Activated CD8-positive, alpha-beta memory T cell treated with anti-CD3 and anti-CD28 coated beads, Interleukin-2, amount 50 U/mL, for 4 hours (primary cell): ENCODE results near the gene CPSF7.
"Not testable (repeated sequence)": the region's sequence is repeated elsewhere in the genome, so short reads cannot be mapped to it uniquely, and the experiment has no call there.

Source experiments
- DNase-seq: peaks from one replicate; pipeline ENCODE4 v3.0.0-alpha.2; 2020

The CPSF7 gene

DNA sequence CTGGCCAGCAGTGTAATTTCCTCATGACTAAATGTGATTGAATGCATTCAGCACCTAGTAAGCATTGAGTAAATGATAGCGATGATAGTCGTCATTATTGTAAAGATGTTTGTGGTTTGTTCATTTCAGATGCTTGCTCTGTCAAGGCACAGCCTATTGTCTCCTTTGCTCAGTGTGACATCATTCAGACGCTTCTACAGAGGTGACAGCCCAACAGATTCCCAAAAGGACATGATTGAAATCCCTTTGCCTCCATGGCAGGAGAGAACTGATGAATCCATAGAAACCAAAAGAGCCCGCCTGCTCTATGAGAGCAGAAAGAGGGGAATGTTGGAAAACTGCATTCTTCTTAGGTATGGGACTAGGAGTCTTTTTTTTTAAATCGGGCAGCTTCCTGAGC lies 7.7 kb upstream of the CPSF7 start:
- DNase-seq = no peak

DNA sequence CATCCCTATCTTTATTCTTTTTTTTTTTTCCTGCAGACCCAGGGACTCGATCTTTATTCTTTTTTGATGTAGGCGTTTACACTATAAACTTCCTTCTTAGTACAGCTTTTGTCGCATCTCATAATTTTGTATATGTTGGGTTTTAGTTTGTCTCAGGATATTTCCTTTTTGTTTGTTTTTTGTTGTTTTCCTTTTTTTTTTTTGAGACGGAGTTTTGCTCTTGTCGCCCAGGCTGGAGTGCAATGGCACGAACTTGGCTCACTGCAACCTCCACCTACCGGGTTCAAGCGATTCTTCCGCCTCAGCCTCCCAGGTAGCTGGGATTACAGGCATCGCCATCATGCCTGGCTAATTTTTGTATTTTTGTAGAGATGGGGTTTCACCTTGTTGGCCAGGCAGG lies 1.1 kb upstream of the CPSF7 start:
- not testable (repeated sequence) for DNase-seq

DNA sequence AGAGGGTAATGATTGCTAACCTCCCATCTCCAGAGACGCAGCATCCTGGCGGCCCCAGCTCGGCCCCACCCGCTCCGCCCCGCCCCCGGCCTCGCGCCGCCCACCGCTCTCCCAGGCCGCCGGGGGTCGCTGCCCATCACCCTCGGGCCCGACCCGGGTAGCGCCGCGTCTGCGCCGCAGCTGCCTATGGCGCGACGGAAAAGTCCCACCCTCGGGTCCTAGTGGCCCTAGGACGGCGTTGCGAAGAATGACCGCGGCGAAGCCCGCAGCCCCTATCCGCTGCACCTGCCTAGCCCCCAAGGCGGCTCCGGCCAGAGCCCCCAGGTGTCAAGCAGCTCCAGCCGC lies 457 bp downstream of the CPSF7 start:
- DNase-seq = peak; percentile 70

DNA sequence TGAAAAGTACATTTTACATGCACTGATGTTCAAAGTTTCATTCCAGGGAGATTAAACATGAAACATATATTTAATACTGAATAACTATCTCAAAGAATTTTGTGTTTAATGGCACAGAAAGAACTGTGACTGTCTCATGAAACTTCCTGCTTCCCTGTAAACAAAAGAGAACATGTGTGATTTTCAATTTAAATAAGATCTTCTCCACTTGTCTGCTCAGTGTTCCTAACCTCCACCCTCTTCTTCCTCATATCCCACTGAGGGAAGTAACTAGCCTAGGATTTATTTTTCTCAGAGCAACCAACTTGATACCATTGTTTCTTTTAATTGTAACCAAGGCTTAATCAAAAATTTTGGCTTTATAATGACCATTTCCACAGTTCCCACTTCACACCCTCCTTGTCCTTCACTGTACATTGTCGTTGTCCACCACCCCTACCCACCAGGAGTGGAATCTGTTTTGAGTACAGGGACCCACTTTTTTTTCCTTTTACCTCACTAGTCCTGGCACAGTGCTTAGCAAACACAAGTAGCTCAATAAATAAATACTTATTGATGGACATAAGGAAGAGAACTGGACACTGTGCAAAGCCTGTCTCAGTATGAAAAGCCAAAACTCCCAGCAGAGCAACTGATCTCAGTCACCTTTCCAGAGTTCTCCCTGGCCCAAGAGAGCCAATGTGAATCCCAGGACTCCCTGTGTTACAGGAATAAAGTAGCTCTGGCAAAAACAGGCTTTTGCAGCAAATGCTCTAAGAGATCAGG lies 4.2 kb downstream of the CPSF7 start:
- DNase-seq = no peak

DNA sequence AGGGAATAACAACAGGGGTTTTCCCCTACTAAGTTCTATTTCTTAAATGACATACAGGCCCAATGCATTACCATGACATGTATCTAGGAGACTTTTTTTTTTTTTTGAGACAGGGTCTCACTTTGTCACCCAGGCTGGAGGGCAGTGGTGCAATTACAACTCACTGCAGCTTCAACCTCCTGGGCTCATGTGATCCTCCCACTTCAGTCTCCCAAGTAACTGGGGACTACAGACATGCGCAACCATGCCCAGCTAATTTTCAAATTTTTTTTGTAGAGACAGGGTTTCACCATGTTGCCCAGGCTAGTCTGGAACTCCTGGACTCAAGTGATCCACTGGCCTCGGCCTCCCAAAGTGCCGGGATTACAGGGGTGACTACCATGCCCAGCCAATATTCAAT lies 7.5 kb downstream of the CPSF7 start:
- no peak for DNase-seq

DNA sequence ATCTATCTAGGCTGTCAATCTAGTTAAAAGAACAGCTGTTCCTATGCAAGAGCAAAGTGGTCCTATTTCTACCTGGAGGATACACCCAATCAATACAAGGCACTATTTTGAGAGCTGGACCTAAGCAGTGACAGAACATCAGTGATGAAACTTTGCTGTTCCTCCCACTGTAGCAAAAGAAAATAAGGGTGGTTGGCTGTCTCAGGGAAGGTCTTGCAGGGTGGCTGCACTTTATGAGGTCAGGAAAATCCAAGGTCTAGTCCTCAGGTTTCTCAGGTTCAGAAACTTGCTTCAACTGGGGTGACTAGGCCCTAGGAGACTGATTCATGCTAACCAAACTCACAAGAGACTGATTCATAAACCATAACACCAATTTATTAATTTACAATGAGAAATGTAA lies 11.6 kb downstream of the CPSF7 start:
- DNase-seq = no peak

DNA sequence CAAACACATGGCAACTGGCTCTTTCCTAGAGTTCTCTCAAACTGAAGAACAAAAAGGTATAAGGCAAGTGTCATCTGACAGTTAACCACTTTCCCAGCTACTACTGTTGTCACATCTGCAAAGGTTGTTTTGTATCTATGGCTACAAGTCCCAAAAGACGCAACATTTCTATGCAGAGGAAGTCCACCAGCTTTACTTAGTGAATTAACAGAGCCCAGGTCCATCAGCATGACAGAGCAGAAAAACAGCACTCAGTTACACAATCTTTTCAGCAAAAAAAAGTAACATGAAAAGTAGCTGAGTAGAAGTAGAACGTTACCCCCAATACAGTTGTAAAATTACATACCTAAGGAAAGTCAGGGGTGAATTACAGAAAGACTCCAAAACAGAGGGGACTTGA lies 12.1 kb downstream of the CPSF7 start:
- DNase-seq = no peak

DNA sequence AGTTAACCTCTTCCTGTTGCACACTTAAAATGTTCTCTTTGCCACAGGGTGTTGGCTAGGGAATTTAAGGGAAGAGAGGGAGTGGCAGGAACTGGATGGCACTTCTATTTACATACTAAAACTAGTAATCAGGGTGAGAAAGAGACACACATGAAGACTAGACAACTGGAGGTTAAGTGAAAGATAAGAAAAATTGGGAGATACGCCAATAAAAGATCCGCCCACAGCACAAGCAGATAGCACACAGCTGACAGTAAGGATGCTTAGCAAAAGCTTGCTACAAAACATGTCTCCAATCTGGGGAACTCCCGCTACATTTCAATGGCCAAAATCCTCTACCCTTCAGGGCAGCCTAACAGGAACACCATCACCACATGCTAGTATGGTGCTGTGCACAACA lies 12.8 kb downstream of the CPSF7 start:
- DNase-seq = no peak

DNA sequence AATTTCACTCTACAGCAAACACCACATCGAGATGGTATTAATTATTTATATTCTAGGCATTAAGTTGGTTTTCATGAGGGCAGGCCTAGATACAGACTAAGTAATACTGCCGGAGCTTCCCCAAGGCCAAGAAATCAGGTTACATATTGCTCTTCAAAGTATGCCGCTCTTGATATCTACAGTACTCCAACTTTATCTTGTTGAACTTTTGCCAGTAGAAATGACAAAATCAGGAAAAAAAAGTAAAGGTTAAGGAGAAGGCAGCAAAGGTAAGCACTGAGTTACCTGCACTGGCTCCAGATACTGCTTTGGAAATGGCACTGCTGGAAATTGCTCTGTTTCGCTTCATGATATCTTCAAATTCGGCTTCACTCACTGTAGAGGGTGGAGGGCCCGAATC lies 14.4 kb downstream of the CPSF7 start:
- DNase-seq = no peak

DNA sequence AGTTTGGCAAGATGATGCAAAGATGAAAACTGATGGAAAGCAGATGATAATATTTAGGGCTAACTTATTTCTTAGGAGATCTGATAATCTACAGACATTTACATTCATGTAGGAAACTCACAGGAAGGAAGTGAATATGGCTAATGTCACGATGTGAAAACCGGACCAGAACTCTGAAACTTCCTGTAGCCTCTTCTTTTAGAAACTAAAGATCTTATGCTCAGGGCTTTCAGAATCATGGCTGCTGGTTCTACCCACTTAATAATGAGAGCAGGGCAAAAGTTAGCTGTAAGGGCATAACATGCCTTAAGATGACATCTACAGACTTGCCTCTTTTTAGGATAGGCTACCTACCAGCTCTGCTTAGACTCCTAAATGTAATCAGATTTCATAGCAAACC lies 15.2 kb downstream of the CPSF7 start:
- no peak for DNase-seq

DNA sequence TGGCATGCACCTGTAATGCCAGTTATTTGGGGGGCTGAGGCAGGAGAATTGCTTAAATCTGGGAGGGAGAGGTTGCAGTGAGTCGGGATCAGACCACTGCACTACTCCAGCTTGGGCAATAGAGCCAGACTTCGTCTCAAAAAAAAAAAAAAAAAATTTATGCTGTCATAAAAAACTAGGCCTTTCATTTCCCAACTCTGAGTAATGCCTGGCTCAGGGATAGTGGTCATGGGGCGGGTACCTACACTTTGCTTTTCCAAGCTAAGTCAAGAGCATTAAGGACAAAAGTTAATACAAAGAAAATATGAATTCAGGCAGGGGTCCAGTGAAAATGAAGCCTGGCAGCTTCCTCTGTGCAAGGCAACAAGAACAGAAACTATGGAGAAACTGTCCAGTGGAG lies 16.3 kb downstream of the CPSF7 start:
- no peak for DNase-seq

DNA sequence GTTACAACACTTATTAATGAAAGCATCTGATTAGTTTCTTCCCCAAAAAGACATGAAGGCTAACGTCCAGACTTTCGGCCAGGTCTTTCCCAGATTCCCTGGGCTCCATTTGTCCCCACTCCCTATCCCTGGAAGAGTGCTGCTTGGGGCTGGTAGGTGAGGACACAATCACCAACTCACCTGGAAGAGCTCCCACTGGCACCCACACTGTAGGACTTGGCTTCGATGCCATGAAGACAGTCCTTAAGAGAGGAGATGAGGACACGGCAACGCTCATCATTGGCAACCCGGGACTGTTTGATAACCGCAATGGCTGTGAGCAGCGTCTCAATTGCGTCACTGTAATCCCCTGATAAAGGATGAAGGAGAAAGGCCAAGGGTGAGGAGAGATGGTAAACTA lies 18.2 kb downstream of the CPSF7 start:
- no peak for DNase-seq

DNA sequence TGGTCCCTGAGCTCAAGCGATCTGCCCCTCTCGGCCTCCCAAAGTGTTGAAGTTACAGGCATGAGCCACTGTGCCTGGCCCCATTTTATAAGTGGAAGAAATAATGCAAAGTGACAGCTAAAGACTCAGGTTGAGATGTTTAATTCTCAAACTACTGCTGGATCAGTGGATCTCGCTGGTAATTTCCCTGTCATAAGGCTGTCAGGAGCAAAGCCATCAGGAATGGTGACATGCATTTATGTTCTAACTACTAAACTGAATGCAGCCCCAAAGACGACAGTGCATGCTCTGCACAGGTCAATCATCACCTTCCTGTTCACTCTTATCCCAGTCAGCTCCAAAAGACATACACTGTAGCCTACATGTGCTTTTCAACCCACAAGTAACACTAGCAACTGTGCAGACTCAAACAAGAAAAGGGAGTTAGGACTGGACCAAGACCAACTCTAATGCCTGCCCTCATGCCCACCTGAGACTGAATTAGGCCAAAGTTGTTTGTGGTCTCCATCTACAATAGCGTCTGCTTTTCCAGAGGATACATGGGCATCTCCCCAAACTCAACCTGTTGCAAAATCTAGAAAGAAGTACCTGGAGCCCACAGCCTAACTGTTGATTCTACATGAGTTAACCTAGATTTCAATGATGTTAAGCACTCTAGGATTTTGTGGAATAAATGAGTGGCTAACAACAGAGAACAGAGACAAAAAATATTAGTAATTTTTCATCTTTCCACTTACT lies 22.6 kb downstream of the CPSF7 start:
- no peak for DNase-seq

DNA sequence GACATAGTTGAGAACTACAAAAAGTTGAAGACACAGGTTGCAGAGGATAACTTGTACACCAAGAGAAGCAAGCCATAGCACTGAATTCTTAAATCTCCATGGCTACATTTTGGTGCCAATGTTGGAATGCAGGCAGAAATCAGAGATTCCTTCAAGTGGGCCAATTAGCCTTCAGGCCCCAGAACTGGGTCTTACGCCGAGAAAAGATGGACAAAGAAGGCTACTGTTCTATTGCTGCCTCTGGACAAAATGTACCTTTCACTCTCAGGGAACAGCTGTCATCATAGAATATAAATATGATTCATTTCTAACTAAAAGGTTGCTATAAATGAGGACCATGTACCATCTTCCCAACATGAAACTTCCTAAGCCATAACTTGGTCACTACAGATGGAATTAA lies 23.7 kb downstream of the CPSF7 start:
- DNase-seq = no peak

DNA sequence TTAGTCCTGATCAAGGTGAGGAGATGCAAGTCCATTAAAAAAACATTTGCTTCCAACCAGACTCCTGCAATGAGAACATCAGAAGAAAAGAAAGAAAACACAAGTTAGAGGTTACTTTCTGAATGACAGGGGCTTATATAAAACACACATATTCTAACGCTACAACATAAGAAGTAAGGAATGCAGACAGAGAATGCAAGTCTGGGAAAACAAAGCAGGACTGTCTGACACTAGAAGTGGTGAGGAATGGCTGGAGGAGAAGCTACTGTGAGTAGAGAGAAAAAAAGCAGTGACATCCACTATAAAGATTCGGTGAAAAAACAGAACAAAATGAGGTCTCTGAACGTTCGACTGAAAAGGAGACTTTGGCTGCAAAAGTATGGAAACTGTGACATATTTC lies 25.1 kb downstream of the CPSF7 start:
- DNase-seq = no peak

DNA sequence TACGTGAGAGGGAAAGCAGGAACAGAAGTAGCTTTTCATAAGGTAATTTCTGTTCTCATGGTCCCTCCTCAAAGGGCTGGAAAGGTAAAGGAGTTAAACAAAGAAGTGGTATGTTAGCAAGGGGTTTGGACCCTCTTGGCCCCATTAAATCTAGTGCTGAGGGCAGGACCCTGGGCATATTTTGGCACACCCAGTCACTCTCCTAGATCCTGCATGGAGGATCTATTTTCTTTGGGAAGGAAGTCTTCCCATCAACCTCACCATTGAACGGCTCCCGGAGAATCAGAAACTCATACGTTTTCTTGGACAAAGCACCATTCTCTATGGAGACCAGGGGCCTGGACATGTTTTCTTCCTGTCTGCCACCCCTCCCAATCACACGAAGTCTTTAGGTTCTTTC lies 25.7 kb downstream of the CPSF7 start:
- DNase-seq = no peak

DNA sequence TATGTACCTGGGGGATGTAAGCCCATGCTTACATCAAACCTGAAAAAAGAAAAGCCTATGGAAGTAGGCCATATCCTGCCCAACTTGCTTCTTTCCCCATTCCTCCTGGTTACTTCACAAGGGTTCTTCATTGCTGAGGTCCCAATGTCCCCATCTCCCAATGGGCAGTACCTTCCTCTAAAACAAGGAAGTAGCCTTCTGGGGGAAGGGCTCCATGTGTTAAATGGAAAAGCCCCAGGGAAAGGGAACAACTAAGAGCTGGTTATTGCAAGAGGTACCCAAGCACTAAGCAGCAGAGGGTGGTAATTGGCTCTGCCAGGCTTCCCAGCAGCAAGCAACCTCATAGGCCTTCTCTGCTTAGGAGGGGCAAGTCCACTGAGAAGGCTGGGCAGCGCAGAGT lies 26.1 kb downstream of the CPSF7 start:
- no peak for DNase-seq

DNA sequence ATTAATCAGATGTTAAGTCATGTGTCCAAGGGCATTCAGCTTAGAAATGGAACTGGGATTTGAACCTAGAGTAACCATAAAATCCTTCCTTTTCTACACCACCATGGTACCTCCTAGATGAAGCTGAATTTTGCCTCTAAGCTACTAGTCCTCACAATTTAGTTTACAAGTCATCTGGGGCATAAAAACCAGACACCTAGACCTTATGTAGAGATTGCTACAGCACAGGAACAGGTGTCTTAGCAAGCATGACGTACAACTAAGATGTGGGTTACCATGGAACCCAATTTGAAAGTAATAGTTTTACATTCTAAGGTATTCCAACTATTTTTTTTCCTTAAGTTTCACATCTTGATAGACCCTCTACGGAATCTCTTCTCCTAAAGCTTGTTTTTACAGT lies 28.2 kb downstream of the CPSF7 start:
- DNase-seq = no peak

DNA sequence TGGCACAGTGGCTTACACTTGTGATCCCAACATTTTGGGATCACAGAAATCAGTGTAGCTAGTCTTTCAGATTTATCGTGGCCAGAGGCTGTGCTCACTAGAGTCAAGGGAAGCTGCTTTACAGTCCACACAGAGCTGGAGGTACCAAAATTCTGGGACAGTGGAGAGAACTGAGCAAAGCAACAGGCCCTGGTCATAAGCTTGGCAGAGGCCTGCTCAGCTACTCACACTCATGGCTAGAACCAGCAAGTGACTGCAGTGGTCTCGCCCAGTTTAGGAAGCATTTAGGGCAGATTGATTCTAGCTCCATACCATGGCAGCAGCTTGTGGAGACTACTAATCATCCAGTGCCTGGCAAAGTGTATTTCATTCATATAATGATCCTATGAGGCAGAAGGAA lies 28.6 kb downstream of the CPSF7 start:
- no peak for DNase-seq

DNA sequence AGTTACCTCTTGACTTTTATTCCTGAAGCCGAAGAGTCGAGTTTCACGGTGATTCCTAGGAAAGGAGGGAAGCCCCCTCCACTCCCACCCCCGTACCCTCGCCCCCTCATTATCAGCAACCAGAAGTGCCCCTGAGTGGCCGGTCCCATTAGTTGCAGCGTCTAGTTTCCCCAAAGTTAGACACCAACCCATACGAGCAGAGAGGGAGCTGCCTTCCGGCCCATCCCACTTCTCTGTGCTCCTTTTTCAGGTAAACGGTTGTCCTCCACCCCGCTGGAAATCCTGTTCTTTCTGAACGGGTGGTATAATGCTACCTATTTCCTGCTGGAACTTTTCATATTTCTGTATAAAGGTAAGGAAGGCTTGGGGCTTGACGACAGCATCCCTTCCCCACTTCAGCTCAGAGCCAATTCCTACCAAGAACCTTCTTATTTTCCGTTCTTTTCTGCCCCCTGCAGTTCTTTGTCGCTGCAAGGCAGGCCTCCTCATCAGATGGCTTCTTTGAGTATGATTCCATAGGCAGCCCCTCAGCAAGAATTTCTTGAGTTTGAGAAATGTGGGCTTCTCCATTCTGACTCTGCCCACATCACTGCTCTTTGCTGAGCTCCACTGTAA lies 36.7 kb downstream of the CPSF7 start:
- DNase-seq = no peak

DNA sequence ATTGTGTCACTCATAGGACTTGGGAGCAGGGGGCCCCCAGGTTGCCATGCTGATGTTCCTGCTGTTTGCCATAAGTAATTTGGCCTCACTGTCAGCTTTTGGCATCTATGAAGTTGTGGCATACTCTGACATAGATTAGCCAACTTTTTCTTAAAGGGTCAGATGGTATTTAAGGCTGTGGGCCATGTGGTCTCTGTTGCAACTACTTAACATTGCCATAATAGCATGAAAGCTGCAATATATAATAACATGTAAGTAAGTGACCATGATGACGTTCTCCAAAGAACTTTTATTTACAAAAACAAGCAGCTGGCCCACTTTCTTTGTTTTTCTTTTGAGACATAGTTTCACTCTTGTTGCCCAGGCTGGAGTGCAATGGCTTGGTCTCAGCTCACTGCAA lies 39.6 kb downstream of the CPSF7 start:
- DNase-seq = no peak

DNA sequence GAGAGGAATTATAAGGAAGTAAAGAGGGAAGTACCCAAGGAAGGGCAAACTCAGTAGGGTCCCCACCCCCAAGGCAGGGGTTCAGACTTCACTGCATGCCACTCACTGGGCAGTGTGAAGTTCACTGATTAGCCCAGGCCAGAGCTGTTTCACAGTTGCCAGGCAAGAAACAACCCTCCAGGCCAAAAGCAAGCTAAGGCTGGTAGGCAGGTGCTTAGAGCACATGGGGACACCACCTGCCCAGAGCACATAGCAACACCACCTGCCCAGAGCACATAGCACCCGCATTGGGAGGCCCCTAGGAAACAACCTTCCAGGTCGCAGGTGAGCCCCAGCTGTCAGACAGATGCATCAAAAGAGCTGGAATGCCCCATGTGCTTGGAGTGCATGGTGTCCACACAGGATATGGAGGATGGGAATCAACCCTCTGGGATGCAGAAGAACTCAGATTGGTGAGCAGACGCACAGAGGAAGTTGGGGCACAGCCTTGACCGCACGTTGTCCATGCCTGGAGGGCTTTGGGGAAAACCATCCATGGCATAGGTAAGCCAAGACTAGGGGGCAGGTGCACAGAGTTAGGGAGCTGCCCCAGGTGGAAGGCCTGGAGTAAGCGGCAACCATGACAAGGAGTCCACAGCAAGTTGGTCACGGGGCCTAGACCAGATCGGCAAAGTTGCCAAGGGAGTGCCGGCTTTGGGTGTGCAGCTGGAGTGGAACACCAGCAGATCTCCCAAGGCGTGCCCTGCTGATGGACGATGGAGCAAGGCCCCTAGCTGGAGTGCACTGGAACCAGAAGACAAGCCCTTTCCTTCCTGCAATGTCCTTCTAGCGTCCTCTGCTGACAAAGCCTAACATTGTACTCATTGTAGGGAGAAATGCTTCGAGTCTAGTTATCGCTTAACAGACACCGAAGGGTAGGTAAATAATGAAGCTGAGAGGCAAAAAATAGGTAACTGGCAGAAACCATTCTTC lies 45.2 kb downstream of the CPSF7 start:
- DNase-seq = no peak

DNA sequence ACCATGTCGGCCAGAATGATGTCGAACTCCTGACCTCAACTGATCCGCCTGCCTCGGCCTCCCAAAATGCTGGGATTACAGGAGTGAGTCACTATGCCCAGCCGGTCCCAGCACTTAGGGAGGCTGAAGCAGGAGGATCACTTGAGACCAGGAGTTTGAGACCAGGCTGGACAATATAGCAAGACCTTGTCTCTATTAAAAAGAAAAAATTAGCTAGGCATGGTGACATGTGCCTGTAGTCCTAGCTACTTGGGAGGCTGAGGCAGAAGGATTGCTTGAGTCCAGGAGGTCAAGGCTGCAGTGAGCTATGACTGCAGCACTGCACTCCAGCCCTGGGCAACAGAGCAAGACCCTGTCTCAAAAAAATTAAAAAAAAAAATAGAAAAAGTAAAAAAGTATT lies 45.9 kb downstream of the CPSF7 start:
- not testable (repeated sequence) for DNase-seq
